ENCODE results near the gene ABLIM1.

The ABLIM1 gene

DNA sequence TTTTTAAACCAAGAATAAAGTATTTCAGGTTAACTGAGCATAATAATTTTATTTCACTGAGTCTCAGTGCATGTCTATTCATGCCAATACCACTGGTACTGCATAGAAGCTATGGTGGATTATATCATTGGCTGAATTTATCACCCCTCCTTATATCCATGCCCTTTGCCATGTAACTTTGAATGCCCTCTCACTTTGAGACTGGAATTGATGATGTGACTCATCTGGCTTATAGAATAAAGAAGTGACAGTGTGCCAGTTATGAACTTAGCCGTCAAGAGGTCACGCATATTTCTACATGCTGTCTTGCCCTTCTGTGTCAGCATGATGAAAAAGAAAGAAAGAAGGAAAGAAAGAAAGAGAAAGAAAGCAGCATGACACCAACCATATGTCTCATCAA is 20.7 kb upstream of the ABLIM1 start:
- FAIRE-seq: no peak

DNA sequence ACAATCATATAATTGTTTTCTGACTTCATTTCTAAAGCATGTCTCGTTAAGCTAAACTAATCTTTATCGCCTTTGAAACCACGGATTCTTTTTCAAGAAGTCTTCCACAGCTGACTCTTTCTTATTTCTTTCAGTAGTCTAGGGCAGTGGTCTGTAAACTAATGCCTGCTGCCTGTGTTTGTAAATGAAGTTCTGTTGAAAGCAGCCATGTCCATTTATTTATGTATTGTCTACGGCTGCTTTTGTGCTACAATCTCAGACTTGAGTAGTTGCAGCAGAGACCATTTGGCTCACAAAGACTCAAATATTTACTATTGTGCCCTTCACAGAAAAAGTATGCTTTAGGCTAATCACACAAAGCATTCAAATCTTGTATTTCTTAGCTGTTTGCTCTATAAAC is 20.3 kb upstream of the ABLIM1 start:
- FAIRE-seq: no peak

DNA sequence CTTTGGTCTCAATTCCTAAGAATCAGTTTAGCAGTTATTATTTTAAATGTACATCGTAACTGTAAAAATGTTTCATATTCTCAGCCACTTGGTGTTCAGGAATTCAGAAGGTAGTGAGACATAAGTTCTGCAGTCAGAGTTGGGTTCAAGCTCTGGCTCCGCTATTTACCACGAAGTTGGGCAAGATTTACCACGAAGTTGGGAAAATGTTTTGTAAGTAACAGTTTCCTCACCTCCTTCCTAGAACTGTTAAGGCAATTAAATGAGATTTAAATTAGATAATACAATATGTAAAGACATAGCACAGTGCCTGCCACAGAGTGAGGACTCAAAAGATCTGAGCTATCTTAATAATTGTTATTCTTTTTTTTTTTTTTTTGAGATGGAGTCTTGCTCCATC is 16.3 kb upstream of the ABLIM1 start:
- FAIRE-seq: no peak

DNA sequence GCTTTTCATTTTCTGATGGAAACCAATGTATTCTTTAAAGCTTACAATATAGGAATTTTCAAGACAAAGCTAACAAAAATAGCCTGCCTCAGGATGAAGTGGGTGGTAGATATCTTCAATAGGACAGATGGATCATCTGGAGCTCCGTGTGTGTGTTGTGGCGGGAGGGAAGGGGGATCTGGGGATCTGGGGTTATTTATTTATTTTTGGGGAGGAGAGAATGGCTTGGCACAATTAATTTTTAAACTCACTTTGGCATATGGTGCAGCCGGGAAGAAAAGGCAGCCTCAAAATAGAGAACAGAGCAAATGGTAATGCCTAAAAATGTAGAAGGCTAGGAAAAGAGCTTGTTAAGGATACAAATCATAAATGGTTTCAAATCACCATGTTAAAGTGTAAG is 11.6 kb upstream of the ABLIM1 start:
- FAIRE-seq: no peak

DNA sequence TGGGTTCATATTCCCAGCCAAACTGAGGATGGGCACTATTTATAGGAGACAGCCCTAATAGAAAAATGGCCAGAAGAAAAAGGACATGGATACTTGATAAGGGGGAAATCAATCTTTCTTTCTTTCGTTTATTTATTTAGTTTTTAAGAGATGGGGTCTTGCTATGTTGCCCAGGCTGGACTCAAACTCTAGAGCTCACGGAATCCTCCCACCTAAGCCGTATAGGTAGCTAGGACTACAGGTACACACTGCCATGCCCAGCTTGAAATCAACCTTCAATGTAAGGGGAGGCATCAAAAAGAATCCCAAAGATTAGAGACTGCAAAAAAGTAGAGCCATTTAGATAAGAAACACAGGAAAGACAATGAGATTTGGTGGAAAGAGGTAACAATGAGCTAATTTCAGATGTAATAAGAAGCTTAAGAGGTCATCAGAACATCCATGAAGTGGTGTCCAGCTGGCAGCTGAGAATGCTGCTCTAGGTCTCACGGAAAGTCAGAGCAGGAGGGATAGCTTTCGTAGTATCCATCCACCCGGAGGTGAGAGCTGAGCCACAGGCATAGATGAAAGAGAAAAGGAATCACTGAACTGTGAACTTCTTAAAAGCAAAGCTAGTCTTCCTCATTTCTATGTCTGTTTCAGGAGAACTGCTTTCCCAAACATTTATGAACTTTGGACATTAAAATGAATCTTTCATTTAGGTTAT is 10.5 kb upstream of the ABLIM1 start:
- FAIRE-seq: no peak

DNA sequence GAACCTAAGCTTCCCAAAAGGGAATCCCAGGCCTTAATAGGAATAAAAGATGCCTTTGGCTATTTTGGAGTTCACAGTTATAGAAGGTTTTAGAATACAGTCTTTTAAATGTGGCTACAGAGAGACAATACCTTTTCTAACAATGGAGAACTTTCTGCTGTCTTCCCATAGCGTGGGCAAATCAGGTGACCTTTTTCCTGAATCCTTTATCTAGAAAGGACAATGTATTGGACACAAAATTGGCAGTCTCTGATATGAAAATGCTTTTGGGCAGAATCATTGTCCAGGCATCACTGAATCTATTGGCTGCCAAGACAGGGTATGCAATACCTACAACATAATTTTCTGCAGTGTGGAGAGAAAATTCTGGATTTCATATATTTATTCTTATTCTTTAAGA is 7.8 kb upstream of the ABLIM1 start:
- no peak for FAIRE-seq

DNA sequence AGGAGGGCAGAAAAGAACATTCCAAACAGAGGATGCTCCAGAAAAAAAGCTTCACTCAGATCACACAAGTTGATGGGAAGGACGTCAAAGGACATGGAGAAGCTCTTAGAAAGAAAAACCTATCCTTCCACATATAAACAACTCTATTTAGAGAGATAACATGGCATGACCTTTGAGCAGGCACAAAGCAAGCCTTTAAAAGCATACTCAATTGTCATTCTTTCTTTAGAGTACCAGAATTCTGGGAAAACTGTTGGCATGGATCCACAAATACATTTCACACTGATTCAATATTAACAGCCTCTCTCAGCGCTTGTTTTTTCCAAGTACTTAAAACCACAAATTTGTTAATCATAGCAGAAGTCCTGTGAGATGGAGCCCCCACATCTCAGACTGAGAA is 7.3 kb upstream of the ABLIM1 start:
- FAIRE-seq: no peak

DNA sequence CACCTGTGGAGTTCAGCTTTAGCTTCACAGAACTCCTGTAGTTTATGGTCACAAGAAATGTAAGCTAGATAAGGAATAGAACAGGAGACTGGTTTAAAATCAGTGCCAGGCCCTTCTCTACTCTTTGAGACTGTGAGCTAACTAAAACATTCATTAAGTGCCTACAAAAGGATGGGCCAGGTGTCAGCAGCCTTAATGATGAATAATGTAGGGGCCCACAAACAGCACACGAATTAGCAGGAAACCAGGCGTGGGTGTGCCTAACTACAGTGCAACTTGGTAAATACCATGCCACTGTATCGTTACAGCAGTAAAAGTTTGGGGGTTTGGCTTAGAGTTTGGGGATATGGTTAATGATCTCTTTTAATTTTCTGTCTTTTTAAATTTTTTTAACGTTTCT is 6.1 kb upstream of the ABLIM1 start:
- no peak for FAIRE-seq

DNA sequence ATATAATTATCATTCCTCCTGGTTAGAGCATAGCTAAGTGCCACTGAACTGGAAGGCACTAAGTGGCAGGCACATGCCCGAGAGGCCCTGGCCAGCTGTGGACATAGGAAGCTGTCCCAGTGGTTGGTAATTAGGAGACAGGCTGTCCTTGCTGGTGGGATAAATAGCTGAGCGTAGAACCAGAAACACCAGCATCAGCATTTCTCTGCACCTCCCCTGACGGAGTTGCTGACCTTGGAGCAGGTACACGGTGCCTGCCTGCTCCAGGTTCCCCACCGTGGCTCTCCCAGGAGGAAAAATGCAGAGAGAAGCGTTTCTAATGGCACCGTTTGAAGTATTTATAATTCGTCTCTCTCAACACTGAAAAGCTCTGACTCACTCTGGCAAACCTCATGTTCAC is 5.6 kb upstream of the ABLIM1 start:
- FAIRE-seq: no peak

DNA sequence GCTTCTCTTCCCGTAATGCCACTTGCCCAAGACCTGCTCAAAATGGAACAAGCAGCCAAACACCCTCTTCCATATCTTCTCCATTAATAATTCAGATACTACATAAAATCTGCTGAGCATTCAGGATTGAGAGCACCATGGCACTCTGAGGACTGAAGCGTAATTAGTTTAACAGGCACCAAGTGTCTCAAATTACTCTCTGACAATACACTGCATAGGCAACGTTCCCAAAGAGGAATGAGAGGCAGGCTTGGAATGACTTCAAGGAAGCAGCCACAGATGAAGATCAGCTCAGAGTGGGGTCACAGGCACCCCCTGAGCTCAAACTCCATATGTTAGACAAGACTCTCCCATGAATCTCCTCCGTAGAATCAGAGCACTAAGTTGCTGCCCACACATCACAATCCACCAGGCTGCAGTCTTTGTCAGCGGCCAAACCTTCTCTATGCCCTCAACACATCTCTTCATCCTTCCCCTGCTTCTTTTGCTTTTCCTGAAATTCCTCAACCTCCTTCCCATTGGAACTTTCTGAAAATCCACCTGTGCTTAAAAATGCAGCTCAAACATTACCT is 4.7 kb upstream of the ABLIM1 start:
- FAIRE-seq: no peak

DNA sequence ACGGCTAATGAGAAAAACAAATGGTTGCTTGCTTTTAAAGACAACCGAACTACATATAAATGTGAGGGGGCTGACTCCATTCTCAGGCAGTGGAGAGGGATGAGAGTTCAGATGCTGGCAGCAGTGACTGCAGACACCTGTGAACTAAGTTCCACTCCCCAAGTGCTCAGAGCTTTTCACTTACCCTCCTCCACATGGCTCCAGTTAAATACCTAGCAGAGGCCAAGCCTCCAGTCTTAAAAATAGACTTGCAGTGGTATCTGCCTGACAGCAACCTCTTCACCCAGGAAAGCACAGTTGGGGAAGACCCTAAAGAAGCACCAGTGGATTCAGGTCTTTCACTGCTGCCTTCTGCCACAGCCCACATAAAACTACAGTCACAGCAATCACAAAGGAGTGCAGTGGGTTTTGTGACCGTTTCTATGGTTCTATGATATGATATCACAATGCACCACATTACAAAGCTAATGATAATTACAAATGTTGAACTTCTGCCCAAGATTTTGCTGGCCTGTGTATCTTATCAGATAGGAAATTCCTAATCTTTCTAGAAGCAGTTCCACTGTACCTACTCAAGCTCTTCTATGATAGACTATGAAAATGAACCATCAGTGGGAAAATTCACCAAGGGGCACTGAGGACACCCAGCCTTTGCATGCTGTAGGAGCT is 3.3 kb upstream of the ABLIM1 start:
- no peak for FAIRE-seq

DNA sequence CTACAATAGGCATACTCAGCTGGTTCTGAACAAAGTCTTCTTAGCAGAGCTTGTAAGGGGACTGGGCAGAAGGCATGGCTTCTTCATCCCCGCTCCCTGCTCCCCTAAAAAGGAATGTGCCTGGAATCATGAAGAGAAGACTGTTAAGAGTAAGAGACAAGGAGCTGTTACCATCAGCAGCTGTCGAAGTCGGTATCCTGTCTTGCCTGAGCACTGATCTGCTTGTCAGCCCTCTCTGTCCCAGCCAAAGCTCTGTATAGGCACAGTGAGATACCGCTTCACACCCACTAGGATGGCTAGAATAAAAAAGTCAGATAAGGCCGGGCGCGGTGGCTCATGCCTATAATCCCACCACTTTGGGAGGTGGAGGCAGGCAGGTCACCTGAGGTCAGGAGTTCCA is 2.4 kb downstream of the ABLIM1 start:
- FAIRE-seq: no peak

DNA sequence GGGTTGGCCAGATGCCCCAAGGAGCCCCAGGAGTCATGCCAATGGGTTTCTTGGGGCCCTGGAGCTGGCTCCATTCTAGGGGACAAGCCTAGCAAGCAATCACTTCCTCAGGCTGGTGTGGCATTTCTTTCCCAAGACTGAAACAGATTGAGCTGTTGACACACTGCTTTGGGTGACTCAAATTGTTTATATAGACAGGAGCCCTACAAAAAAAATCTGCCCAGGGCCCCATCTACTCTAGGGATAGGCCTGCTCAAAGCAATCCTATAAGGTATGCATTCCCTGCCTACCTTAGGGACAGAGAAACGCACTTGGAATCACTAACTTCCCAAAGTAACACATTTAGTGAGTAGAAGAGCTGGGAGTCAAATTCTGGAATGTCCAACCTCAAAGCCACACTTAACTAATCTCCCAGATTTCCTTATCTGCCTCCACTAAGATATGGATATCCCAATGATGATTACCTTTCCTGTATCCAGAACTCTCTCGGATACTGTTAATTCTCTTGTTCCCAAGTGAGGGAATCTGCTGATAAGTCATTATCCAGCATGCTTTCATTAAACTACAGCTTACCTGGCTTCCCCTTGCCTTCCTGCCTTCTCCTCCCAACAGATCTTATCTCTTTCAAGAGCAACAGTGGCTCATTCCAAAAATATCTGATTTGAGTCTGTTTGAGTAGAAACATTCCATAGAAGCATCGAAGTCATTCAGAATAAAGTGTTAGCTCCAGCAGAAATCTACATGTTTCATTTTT is 3.1 kb downstream of the ABLIM1 start:
- FAIRE-seq: no peak

DNA sequence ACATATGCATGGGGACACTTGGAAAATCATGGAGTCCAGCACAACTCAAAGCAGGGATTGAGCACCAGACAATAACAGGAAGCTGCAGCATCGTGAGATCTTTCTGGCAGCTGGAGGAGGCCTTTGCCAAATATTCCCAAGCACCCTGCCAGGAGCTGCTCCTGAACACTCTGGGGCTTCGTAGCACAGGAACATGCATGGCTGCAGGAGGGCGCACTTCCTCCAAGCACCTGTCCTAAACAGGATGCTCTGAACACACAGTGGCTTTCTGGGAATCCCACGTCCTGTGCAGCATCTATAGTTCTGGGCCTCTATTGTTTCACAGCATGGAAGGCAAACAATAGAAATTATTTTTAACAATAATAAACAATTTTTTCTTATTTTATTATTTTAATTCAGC is 4.1 kb downstream of the ABLIM1 start:
- no peak for FAIRE-seq

DNA sequence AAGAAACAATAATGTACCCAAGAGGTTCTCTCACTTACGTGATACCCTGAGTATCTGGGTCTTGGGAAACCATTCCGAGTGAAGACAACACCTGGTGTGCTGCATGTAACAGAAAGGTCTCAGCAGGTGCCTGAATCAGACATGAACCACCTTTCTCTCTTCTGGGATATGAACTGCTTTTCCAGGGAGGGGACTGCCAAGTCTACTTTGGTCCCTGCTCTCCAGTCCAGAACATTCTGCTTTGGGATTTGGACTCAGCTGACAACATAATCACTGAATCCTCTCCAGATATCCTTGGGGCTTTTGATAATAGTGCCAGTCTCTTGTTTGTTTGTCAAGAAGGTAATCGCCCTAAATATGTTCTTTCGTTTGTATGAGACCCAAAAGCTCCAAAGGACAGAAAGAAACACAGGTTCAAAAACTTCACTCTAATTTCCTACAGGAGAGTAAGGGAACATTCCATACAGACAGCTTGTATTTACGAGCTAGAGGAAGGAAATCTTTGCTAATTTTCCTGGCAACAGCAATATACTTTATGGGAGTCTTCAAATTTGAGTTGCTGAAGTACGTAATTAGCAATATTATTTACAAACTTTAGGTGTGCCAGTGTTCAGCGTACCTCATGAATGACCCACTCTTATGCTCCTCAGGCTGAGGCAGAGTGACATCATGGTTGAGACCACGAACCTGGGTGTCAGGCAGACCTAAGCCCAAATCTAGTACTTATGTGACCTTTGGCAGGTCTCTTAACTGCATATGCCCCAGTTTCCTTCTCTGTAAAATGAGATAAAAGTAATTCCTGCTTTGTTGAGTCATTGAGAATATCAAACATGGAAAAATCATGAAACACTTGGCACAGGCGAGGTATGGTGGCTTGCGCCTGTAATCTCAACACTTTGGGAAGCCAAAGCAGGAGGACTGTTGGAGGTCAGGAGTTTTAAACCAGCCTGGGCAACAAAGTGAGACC is 5.4 kb downstream of the ABLIM1 start:
- no peak for FAIRE-seq

DNA sequence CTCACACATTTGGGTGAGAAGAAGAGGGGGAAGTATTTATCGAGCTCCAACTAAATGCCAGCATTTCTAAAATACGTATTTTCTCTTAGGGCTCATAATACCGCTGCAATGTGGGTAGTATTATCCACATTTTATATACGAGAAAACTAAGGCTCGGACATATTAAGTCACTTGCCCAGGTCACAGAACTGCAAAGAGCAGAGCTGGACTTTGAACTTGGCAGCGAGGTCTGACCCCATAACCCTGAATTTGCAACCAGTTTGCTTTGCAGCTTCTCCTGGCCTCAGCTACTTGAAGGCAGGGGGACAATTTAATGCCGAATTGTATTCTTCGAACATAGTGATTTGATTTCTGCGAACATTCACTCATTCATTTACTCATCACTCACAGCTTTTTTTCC is 7.2 kb downstream of the ABLIM1 start:
- no peak for FAIRE-seq

DNA sequence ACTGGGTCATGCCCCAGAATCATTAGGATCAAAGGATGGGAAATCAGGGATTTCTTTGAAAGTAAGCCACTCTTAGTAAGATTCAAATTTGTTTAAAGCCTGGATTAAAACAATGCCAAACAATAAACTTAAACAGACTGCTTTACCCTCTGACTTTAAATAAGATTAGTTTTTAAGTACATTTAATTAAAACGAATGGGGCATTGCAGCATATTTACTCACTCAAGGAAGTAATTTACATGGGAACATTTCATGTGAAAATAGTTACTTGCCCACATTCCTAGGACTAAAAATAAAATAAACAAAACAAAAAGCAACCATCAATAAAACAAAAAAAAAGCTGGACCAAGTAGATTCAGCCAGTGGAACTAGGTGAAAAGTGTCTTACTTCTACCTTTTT is 7.8 kb downstream of the ABLIM1 start:
- FAIRE-seq: no peak

DNA sequence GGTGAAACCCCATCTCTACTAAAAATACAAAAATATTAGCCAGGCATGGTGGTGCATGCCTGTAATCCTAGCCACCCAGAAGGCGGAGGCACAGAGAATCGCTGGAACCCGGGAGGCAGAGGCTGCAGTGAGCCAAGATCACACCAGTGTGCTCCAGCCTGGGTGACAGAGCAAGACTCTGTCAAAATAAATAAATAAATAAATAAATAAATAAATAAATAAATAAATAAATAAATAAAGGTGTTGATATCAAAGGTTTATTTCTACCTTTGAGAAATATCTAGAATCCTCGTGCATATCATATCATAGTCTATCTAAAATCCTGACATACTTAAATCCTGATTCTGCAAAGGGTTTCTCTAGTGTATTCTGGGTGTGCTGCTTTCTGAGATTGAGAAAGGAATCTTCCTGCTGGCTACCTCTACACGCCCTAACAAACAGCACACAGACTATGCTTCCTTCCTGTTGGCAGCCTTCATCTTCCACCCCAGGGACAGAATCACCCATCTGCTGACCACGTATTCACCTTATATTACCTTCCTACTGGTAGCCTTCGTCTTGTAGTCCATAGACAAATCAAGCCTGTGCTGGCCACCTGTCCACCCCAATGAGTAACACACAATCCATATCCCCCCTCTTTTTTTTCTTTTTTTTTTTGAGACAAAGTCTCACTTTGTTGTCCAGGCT is 8.7 kb downstream of the ABLIM1 start:
- FAIRE-seq: no peak

DNA sequence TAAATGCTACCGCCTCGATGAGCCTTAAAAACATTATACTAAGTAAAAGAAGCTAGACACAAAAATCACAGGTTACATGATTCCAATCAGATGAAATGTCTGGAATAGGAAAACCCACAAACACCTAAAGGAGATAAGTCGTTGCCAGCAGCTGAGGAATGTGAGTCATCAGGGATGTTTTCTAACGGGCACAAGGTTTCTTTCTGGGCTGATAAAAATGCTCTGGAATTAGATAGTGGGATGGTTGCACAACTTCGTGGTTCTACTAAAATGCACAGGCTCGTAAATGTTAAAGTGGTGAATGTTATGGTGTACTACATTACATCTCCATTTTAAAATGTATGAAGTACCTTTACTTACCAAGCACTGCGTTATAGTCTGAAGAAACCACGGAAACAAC is 9.7 kb downstream of the ABLIM1 start:
- no peak for FAIRE-seq

DNA sequence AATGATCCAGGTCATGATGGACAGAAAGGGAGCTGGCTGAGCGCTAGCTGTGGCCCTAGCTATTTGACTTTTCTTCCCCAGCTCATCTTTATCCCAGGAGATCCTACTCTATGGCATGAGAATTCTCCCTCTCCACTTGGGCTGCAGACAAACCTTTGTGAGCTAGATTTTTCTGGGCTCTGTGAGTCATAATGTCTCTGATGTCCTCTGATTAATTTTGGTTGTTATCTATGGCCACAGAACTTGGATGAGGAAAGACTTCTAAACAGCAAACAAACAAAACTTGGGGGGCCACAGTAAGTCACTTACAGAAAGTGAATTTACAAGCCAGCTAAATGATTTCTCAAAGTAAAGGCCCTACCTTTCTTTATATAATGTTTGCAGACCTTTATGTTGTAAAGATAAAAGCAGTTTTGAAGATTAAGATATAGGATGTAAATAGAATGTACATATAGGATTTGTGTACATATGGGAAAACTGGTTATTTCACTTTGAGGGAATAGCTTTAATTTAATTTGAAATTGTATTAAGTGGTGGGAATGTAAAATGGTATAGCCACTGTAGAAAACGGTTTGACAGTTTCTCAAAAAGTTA is 10.4 kb downstream of the ABLIM1 start:
- FAIRE-seq: no peak

DNA sequence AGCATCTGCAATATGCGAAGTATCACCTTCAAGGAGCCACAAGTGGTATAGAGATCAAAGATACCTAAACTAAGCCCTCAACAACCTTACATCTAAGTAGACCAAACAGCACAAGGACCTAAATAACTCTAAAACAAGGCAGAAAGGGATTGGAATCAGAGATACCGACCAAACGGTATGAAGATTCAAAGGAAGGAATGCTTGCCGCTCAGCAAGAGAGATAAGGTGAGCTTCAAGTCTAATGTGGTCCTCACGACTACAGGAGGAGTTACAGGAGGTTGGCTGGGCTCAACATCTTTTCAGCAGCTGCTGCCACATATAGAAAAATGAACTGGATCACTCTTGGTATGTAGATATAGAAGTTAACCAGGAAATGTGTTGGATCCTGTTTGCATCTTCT is 11.6 kb downstream of the ABLIM1 start:
- no peak for FAIRE-seq

DNA sequence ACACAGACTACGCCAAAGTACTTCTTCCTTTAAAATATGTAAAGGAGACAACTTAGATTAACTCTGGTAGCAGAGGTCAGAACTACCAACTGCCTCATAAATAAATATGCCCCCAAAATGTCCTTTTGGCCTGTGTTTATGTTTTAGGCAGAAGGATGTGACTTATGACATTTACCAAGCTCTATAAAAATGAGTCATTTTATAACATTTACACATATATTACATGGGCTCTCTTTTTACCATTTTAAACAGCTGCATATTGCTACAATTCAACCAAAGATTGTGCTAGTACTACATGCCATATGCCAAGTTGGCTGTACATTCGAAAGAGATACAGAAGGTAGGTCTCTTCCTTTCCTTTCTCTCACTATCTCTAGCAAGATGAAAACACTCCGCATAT is 12.4 kb downstream of the ABLIM1 start:
- FAIRE-seq: no peak
